H1 (cell line): ENCODE results near the gene SMARCD2. TPM values are rescaled to one million over a fixed set of nuclear protein-coding genes. Genes with fewer than 3 reads are reported as not detected.
A peak's percentile ranks its signal among the peaks of the same experiment; 100 is the strongest.

Source experiments
- BCL11A ChIP-seq, 2 experiments: IDR thresholded peaks; one replicate each; pipeline ENCODE4 v1.6.1; 2011; ENCODE audit warnings: low read depth in 2 of 2, low read length in 2 of 2, mild to moderate bottlenecking in 2 of 2
- CTCF ChIP-seq, 3 experiments: IDR thresholded peaks; 1 replicate in 2 of 3; 2 replicates in 1 of 3; pipeline versions ENCODE4 v1.5.1 to v1.6.1; 2011; ENCODE audit warnings: low read length in 3 of 3, mild to moderate bottlenecking in 3 of 3, inconsistent platforms in 2 of 3, low read depth in 1 of 3, moderate library complexity in 1 of 3; ENCODE audit not compliant: insufficient read depth in 1 of 3; ENCODE audit errors: control extremely low read depth in 1 of 3
- EGR1 ChIP-seq: IDR thresholded peaks from 2 replicates; pipeline ENCODE4 v1.6.1; 2011; ENCODE audit warnings: low read depth, low read length, borderline replicate concordance
- EZH2 ChIP-seq: fragments of 200-600 bp; sonication (generic); IDR thresholded peaks from 2 replicates; pipeline ENCODE4 v1.7.1; 2012; ENCODE audit warnings: low read depth, mild to moderate bottlenecking, moderate library complexity, low read length, inconsistent platforms; ENCODE audit not compliant: severe bottlenecking
- MAFK ChIP-seq: IDR thresholded peaks from 2 replicates; pipeline ENCODE4 v1.6.1; 2012; ENCODE audit warnings: low read depth, mild to moderate bottlenecking, improper control_type of control experiment, low read length
- PHF8 ChIP-seq: fragments of 200-600 bp; sonication (generic); conservative IDR thresholded peaks from 2 replicates; pipeline ENCODE4 v1.7.1; 2012; ENCODE audit warnings: low read depth, mild to moderate bottlenecking, inconsistent platforms, low read length, moderate library complexity
- RAD21 ChIP-seq, 2 experiments: IDR thresholded peaks in 1 of 2; conservative IDR thresholded peaks in 1 of 2; 2 replicates each; pipeline ENCODE4 v1.6.1; 2011; ENCODE audit warnings: low read depth in 2 of 2, low read length in 2 of 2, improper control_type of control experiment in 1 of 2, inconsistent platforms in 1 of 2, mild to moderate bottlenecking in 1 of 2, moderate library complexity in 1 of 2
- RNF2 ChIP-seq: fragments of 200-900, 300-1000 bp; sonication (generic); IDR thresholded peaks from 2 replicates; pipeline ENCODE4 v1.7.1; 2016; ENCODE audit warnings: borderline replicate concordance, low read depth, mild to moderate bottlenecking, antibody characterized with exemption, low read length; ENCODE audit not compliant: poor library complexity, severe bottlenecking; ENCODE audit errors: missing control alignments
- SAP30 ChIP-seq: fragments of 300-600 bp; sonication (generic); IDR thresholded peaks from 2 replicates; pipeline ENCODE4 v1.7.1; 2012; ENCODE audit warnings: low read length, moderate library complexity, mild to moderate bottlenecking, inconsistent platforms; ENCODE audit not compliant: insufficient read depth, insufficient replicate concordance
- SIN3A ChIP-seq, 2 experiments: IDR thresholded peaks in 1 of 2; conservative IDR thresholded peaks in 1 of 2; 2 replicates each; pipeline ENCODE4 v1.6.1; 2011 to 2012; ENCODE audit warnings: low read length in 2 of 2, improper control_type of control experiment in 1 of 2, low read depth in 1 of 2, mild to moderate bottlenecking in 1 of 2
- SRF ChIP-seq: IDR thresholded peaks from 2 replicates; pipeline ENCODE4 v1.6.1; 2011; ENCODE audit warnings: mild to moderate bottlenecking, low read depth, low read length, moderate library complexity
- polyA plus RNA-seq, 7 experiments: library from polyadenylated mRNA; depleted of rRNA in 3 of 7; stranded (reverse) in 5 of 7; unstranded in 2 of 7; fragments of >200 nt in 5 of 7; fragments of 200-250 nt in 2 of 7; gene quantifications; 1 replicate in 5 of 7; 2 replicates in 1 of 7; 4 replicates in 1 of 7; pipeline versions ENCODE4 v1.2.1 to v1.2.3, GENCODE V29; 2011 to 2013; ENCODE audit warnings: missing spikeins in 2 of 7, mixed read lengths in 2 of 7
- total RNA-seq: library from RNA; stranded (reverse); fragmentation: NEBNext Ultra II Directional; extraction: Animal tissue kit (Norgen Biotek cat#: 25700); gene quantifications from 2 replicates; pipeline ENCODE4 v1.2.1, GENCODE V29; 2021

SMARCD2 gene
- total and polyA plus RNA-seq, 2 of the 8 experiments (the other 6 are each of a cell fraction or from before 2014, with no cell fraction given) = 90.0 to 92.2 TPM

GRCh38 chr17:63834431-63835166 is 7.9 kb downstream of the SMARCD2 start (continued):
- TF ChIP-seq EGR1 = no peak
- TF ChIP-seq BCL11A (IDR thresholded peaks at IDR 0.05; ENCODE audit: low read depth in 2 of 2, low read length in 2 of 2) = no peak
- TF ChIP-seq RAD21 (IDR thresholded peaks at IDR 0.05 in 1 of 2, conservative IDR thresholded peaks at IDR 0.05 in 1 of 2; ENCODE audit: low read depth in 2 of 2, low read length in 2 of 2) = peak; percentile 30 to 52; a peak in 3 of 4 replicates
- no peak for TF ChIP-seq PHF8
- no peak for TF ChIP-seq EZH2
- no peak for TF ChIP-seq SRF
- TF ChIP-seq RNF2 = no peak
- no peak for TF ChIP-seq MAFK
- TF ChIP-seq CTCF (IDR thresholded peaks at IDR 0.05; ENCODE audit: control extremely low read depth in 1 of 3, insufficient read depth in 1 of 3, low read depth in 1 of 3, low read length in 3 of 3) = peak; percentile 74 to 98 (median 85)
- TF ChIP-seq SAP30 = no peak
- TF ChIP-seq SIN3A (conservative IDR thresholded peaks at IDR 0.05 in 1 of 2, IDR thresholded peaks at IDR 0.05 in 1 of 2; ENCODE audit: low read depth in 1 of 2, low read length in 2 of 2) = no peak
